GM12872 (cell line): Measurements from ENCODE around the gene SDK1.

ENCODE experiments used
- TF ChIP-seq, protein P1 (sequence below): IDR thresholded peaks from 3 replicates; pipeline ENCODE4 v1.5.1; 2011; ENCODE audit warnings: low read depth, mild to moderate bottlenecking, low read length, moderate library complexity; ENCODE audit not compliant: insufficient read depth

SDK1 gene

DNA sequence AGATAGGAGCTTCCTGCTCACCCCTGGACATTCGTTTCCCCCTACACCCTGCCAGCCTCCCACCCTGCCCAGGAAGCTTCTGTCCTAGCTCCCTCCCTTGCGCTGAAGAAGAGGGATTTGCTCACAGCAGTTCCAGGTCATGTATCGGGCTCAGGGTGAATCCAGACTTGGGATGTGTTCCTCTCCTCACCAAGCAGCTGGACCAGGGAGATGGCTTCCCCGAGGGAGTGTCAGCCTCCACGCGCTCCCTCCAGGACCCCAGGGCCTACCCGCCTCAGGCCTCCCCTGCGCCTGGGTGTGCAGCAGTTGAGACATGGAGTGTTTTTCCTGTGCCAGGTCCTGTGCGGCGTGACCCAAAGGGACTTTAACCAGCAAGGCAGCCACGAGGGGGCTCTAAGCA is 945.5 kb downstream of the SDK1 start:
- TF ChIP-seq, protein P1, sequence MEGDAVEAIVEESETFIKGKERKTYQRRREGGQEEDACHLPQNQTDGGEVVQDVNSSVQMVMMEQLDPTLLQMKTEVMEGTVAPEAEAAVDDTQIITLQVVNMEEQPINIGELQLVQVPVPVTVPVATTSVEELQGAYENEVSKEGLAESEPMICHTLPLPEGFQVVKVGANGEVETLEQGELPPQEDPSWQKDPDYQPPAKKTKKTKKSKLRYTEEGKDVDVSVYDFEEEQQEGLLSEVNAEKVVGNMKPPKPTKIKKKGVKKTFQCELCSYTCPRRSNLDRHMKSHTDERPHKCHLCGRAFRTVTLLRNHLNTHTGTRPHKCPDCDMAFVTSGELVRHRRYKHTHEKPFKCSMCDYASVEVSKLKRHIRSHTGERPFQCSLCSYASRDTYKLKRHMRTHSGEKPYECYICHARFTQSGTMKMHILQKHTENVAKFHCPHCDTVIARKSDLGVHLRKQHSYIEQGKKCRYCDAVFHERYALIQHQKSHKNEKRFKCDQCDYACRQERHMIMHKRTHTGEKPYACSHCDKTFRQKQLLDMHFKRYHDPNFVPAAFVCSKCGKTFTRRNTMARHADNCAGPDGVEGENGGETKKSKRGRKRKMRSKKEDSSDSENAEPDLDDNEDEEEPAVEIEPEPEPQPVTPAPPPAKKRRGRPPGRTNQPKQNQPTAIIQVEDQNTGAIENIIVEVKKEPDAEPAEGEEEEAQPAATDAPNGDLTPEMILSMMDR: no peak

DNA sequence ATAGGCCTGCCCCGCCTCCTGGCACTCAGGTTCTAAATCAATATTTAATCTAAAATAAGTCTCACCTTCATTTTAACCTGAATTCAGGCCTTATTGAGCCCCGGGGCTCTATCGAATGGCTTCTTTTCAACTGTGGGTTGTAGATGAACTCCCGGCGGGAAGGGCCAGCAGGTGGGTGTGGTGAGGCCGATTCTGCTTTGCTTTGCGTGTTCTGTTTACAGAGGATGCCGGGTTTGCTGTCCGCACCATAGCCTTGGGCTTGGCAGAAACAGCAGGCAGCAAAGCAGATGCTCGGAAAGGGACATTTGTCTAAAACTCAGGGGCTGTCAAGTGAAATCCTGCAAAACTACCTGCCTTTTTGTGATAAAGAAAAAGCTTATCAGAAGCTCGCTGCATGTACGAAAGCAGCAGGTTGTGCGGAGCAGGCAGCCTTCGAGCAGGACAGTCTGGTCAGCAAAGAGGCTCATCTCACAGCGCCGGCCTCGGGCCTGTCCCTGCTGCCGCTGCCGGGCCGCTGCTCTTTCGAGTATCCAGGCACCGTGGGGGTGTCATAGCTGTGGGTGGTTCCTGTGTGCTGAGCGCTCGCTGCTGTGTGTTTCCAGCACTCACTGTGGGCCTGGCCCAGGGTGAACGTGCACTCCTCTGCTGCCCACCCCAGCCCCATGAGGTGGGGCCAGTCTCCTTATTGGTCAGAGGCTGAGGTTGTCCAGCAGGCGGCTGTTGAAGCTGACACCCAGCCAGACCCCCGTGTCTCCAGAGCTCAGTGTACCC is 946.2 kb downstream of the SDK1 start:
- TF ChIP-seq, protein P1: no peak

GRCh38 chr7:4248295-4248694 is 947.2 kb downstream of the SDK1 start:
- TF ChIP-seq, protein P1: no peak

GRCh38 chr7:4249241-4249640 is 948.2 kb downstream of the SDK1 start:
- TF ChIP-seq, protein P1: no peak

GRCh38 chr7:4255336-4255735 is 954.3 kb downstream of the SDK1 start:
- TF ChIP-seq, protein P1: no peak

DNA sequence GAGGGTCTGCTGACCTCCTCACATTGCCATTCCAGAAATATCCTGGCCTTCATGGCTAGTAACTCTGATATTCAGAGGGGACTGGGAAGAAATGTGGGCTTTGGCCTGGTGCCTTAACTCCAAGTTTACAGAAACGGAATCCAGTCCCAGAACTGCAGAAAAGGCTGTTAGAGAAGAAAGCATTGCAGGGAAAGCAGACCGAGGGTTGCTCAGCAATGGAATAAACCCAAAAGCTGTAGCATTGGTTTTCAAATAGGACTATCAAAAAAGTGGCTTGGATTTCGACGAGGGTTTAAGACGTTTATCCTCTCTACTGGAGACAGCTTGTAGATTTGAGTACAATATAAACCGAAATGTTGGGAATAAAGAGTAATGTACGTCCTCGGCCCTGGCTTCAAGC is 955.2 kb downstream of the SDK1 start:
- TF ChIP-seq, protein P1: no peak

DNA sequence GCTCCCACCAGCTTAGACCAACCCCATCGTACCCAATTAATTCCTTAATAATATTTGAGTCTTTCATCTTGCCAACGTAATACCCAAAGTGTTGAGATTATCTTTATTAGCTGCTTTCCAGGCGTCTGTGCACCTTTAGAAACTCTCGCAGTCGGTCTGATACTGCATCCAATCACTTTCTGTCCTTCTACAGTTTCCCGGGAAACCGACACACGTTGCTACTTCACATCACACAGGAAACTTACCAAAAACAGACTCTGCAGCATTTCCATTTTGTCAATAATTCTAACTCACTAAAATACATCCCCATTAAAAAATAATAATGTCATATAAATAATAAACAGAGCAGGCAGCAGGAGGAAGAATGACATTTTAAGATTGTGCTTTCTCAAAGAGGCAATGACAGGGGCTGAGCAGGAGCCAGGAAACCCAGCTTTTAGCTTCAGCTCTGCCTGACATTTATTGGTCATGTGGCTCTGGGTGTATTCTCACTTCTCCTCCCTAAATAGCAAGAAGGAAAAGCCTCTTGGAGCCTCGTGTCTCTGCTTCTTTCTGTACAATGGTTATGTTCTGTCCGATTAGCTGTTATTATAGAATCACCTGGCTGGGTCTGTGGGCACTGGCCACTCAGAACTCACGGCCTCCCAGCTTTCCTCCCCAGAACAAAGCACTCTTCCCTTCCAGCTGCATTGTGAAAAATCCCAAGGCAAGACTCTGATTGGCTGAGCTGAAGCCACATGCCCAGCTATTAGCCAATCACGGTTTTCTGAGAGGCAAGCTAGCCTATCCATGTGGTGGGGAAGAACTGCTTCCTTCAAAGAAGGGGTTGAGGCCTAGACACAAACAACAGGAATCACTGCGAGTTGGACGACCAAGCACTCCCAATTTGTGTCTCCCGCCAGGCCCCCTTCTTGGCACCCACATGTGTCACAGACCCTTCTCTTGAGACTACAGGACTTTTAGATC is 956.4 kb downstream of the SDK1 start:
- TF ChIP-seq, protein P1: no peak
